GM21526 (cell line): Measurements from ENCODE around the gene TIE1.

Experiments used
- ATAC-seq: cut with Tn5 transposase; IDR thresholded peaks from one replicate; pipeline ENCODE4 v1.9.1; 2021; ENCODE audit warnings: moderate library complexity; ENCODE audit not compliant: unreplicated experiment, low FRiP score

TIE1 gene

GRCh38 chr1:43292216-43292615 lies 8.6 kb upstream of the TIE1 start:
- no peak for ATAC-seq

GRCh38 chr1:43292679-43293078 lies 8.1 kb upstream of the TIE1 start:
- no peak for ATAC-seq

- ATAC-seq: no peak
These were observed 7.6 kb upstream of the TIE1 start for GRCh38 chr1:43293176-43293575.

GRCh38 chr1:43293896-43294760 lies 6.7 kb upstream of the TIE1 start:
- ATAC-seq: no peak

- no peak for ATAC-seq
These were observed 6.0 kb upstream of the TIE1 start for GRCh38 chr1:43294761-43295160.

- ATAC-seq: no peak
These were observed 4.6 kb upstream of the TIE1 start for GRCh38 chr1:43296207-43296606.

- ATAC-seq: no peak
These were observed 2.7 kb upstream of the TIE1 start for GRCh38 chr1:43298055-43298454.

GRCh38 chr1:43299101-43299500 lies 1.7 kb upstream of the TIE1 start:
- ATAC-seq: no peak

GRCh38 chr1:43302201-43302600 lies 1.4 kb downstream of the TIE1 start:
- ATAC-seq: no peak

GRCh38 chr1:43302721-43303470 lies 2.1 kb downstream of the TIE1 start:
- no peak for ATAC-seq

- ATAC-seq: no peak
These were observed 2.9 kb downstream of the TIE1 start for GRCh38 chr1:43303471-43304313.

- no peak for ATAC-seq
These were observed 3.5 kb downstream of the TIE1 start for GRCh38 chr1:43304314-43304681.

- ATAC-seq: no peak
These were observed 4.1 kb downstream of the TIE1 start for GRCh38 chr1:43304771-43305300.

- ATAC-seq: no peak
These were observed 4.7 kb downstream of the TIE1 start for GRCh38 chr1:43305461-43305860.

- no peak for ATAC-seq
These were observed 5.3 kb downstream of the TIE1 start for GRCh38 chr1:43305926-43306687.

GRCh38 chr1:43306688-43307457 lies 6.1 kb downstream of the TIE1 start:
- no peak for ATAC-seq

- ATAC-seq: no peak
These were observed 6.8 kb downstream of the TIE1 start for GRCh38 chr1:43307458-43308158.

- ATAC-seq: no peak
These were observed 8.0 kb downstream of the TIE1 start for GRCh38 chr1:43308635-43309404.
